Fibroblast of lung (primary cell): ENCODE measurements around the gene CCDC88C. TPM values are rescaled to one million over a fixed set of nuclear protein-coding genes. Genes with fewer than 3 reads are reported as not detected.

Source experiments
- DNase-seq, 2 donors: peaks; one replicate each; pipeline versions ENCODE4 v3.0.0 to v3.0.0-alpha.2; 2010; ENCODE audit warnings: low read depth in 2 of 2
- H2AFZ ChIP-seq: 2 replicates; pipeline ENCODE4 v1.5.1; 2012; ENCODE audit warnings: low read length, control low read depth, inconsistent platforms
- H3K27ac ChIP-seq: 2 replicates; pipeline ENCODE4 v1.5.1; 2011; ENCODE audit warnings: low read length, control low read depth; ENCODE audit not compliant: insufficient read depth
- H3K27me3 ChIP-seq: 2 replicates; pipeline ENCODE4 v1.5.1; 2011; ENCODE audit warnings: mild to moderate bottlenecking, low read length; ENCODE audit not compliant: control insufficient read depth, insufficient read depth
- H3K36me3 ChIP-seq: 2 replicates; pipeline ENCODE4 v1.5.1; 2011; ENCODE audit warnings: low read length; ENCODE audit not compliant: control insufficient read depth, insufficient read depth
- H3K4me1 ChIP-seq: 2 replicates; pipeline ENCODE4 v1.5.1; 2011; ENCODE audit warnings: low read length; ENCODE audit not compliant: control insufficient read depth, insufficient read depth; ENCODE audit errors: extremely low read depth
- H3K4me2 ChIP-seq: 2 replicates; pipeline ENCODE4 v1.5.1; 2011; ENCODE audit warnings: low read length, control low read depth; ENCODE audit not compliant: insufficient read depth; ENCODE audit errors: extremely low read depth
- H3K4me3 ChIP-seq, 4 experiments: fragments of 200-600 bp in 1 of 4; sonication (generic) in 1 of 4; replicated peaks in 1 of 4; 2 replicates each; pipeline ENCODE4 v1.5.1; 2011 to 2016; ENCODE audit warnings: low read length in 4 of 4, low read depth in 3 of 4, mild to moderate bottlenecking in 3 of 4, control low read depth in 2 of 4, inconsistent platforms in 1 of 4, mixed read lengths in 1 of 4; ENCODE audit not compliant: insufficient read depth in 1 of 4; ENCODE audit errors: control extremely low read depth in 1 of 4
- H3K79me2 ChIP-seq: 2 replicates; pipeline ENCODE4 v1.5.1; 2012; ENCODE audit warnings: mild to moderate bottlenecking, low read length, inconsistent platforms; ENCODE audit not compliant: control insufficient read depth, insufficient read depth
- H3K9ac ChIP-seq: 2 replicates; pipeline ENCODE4 v1.5.1; 2011; ENCODE audit warnings: mild to moderate bottlenecking, low read length, control low read depth; ENCODE audit not compliant: insufficient read depth
- H3K9me3 ChIP-seq: 2 replicates; pipeline ENCODE4 v1.5.1; 2012; ENCODE audit warnings: low read depth, low read length; ENCODE audit not compliant: control insufficient read depth, insufficient read depth
- H4K20me1 ChIP-seq: 2 replicates; pipeline ENCODE4 v1.5.1; 2011; ENCODE audit warnings: low read length; ENCODE audit not compliant: control insufficient read depth, insufficient read depth; ENCODE audit errors: extremely low read depth
- EZH2 ChIP-seq: IDR thresholded peaks from 2 replicates; pipeline ENCODE4 v1.5.1; 2012; ENCODE audit warnings: low read length, control low read depth, mild to moderate bottlenecking; ENCODE audit errors: missing control alignments
- polyA plus RNA-seq, 2 donors: library from polyadenylated mRNA; depleted of rRNA in 1 of 2; stranded (reverse) in 1 of 2; unstranded in 1 of 2; fragments of >200 nt; gene quantifications; 2 replicates each; pipeline ENCODE4 v1.2.1, GENCODE V29; 2011 to 2012; ENCODE audit warnings: missing spikeins in 1 of 2
- total RNA-seq: library from RNA; depleted of rRNA; stranded (reverse); fragments of >200 nt; gene quantifications from 2 replicates; pipeline ENCODE4 v1.2.1, GENCODE V29; 2014
- TF ChIP-seq, protein P1 (sequence below), 2 donors: IDR thresholded peaks in 1 of 2; conservative IDR thresholded peaks in 1 of 2; 1 replicate in 1 of 2; 2 replicates in 1 of 2; pipeline ENCODE4 v1.5.1; 2011 to 2012; ENCODE audit warnings: low read length in 2 of 2, control low read depth in 1 of 2, inconsistent platforms in 1 of 2, low read depth in 1 of 2, mild to moderate bottlenecking in 1 of 2

Gene CCDC88C
- total and polyA plus RNA-seq, 2 donors (not counting 1 experiment from before 2014, with no cell fraction given) = 0.02 to 0.17 TPM

DNA sequence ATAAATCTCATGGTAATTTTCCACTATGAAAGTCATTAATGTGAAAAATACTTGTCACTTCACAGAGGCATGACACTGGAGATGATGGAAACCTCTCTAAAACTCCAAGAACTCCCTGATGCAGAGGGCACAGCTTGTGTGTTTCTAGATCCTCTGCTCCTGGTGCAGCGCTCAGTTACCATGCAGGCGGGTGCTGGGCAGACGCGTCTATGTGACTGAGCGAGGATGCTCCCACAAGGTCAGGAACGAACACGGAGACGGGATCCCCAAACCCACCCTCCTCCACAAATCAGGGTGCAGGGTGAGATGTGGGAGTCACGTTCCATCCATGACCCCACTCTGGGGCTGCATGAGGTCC, 81.5 kb downstream of the CCDC88C start:
- Histone ChIP-seq H4K20me1 (no peaks in the 10 kb centered on the region), H3K27ac (no peak overlapping the region), H3K4me1 (no peaks in the 10 kb centered on the region), H2AFZ (no peak overlapping the region), H3K4me2 (no peak overlapping the region), H3K36me3 (no peaks in the 10 kb centered on the region), H3K4me3 (no peak overlapping the region), H3K79me2 (no peaks in the 10 kb centered on the region), H3K9ac (no peak overlapping the region), H3K27me3 (peaks cover 4% of the 10 kb centered on the region), H3K9me3 (no peaks in the 10 kb centered on the region)
- no peak for DNase-seq
- TF ChIP-seq EZH2 = no peak
- TF ChIP-seq, protein P1, sequence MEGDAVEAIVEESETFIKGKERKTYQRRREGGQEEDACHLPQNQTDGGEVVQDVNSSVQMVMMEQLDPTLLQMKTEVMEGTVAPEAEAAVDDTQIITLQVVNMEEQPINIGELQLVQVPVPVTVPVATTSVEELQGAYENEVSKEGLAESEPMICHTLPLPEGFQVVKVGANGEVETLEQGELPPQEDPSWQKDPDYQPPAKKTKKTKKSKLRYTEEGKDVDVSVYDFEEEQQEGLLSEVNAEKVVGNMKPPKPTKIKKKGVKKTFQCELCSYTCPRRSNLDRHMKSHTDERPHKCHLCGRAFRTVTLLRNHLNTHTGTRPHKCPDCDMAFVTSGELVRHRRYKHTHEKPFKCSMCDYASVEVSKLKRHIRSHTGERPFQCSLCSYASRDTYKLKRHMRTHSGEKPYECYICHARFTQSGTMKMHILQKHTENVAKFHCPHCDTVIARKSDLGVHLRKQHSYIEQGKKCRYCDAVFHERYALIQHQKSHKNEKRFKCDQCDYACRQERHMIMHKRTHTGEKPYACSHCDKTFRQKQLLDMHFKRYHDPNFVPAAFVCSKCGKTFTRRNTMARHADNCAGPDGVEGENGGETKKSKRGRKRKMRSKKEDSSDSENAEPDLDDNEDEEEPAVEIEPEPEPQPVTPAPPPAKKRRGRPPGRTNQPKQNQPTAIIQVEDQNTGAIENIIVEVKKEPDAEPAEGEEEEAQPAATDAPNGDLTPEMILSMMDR (conservative IDR thresholded peaks at IDR 0.05 in 1 of 2, IDR thresholded peaks at IDR 0.05 in 1 of 2; ENCODE audit: low read depth in 1 of 2, low read length in 2 of 2) = no peak

DNA sequence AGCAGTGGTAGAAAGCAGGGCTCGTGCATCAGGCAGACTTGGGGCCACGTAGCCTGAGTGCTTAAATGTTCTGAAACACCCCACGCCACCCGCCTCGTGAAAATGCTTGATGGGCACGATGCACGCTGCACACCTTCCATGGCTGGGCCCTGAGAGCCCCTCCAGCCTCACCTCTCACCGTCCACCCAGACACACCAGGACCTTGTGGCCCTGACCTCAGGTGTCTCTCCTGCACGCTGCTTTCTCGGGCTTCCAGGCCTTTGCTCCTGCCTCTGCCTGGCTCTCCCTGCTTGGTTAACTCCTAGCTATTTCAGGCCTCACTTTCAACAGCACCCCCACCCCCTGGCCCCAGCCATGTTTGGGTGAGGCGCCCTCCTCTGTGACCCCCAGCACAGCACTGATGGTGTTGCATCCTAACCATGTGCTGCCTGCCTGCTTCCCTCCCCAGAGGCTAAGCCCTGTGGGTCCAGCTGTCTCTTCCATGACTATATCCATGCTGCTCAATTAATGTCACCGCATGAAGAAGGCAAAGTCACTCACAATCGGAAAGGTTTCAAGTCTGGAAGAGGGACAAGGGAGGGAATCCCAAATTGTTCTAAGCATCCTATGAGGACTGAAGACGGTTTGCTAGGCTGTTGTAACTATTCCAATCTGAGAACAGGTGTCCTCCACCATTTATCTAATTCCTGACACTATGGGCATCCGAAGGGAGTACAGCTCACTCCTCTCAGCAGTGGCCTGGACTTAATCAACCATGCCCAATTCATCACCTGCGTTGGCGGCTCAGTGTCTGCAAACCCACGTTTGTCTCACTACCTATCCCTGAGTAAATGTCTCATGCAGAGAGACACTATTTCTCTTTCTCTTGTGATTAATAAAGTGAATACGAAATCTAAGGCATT, 82.2 kb downstream of the CCDC88C start:
- H3K4me1 ChIP-seq = no peaks in the 10 kb centered on the region
- no peaks in the 10 kb centered on the region for H3K9me3 ChIP-seq
- peaks cover 4% of the 10 kb centered on the region for H3K27me3 ChIP-seq
- no peaks in the 10 kb centered on the region for H3K79me2 ChIP-seq
- no peak overlapping the region for H3K9ac ChIP-seq
- no peak for DNase-seq
- TF ChIP-seq, protein P1 (conservative IDR thresholded peaks at IDR 0.05 in 1 of 2, IDR thresholded peaks at IDR 0.05 in 1 of 2; ENCODE audit: low read depth in 1 of 2, low read length in 2 of 2) = no peak
- TF ChIP-seq EZH2 = no peak
- no peak overlapping the region for H3K4me2 ChIP-seq
- no peak overlapping the region for H3K4me3 ChIP-seq
- H3K27ac ChIP-seq = no peak overlapping the region
- no peaks in the 10 kb centered on the region for H4K20me1 ChIP-seq
- no peaks in the 10 kb centered on the region for H3K36me3 ChIP-seq
- H2AFZ ChIP-seq = no peak overlapping the region

DNA sequence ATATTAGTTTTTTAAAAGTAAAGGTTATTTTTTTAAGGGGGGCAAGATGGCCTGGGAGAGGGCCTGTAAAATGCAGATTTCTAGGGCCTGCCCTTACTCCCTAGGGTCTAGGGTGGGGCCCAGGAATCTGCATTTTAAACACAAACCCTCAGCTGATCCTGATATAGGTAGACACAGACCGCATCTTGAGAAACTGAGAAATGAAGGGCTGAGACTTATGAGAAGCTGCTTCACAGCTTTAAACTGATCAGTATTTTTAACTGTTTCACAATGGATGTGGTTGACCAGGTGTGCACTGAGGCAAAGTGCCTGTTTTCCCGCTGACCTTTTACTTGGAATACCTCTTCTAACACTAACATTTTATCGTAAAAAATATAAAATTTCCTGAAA, 84.0 kb downstream of the CCDC88C start:
- H3K9ac ChIP-seq = no peak overlapping the region
- no peak for DNase-seq
- peaks cover 4% of the 10 kb centered on the region for H3K27me3 ChIP-seq
- TF ChIP-seq, protein P1 (conservative IDR thresholded peaks at IDR 0.05 in 1 of 2, IDR thresholded peaks at IDR 0.05 in 1 of 2; ENCODE audit: low read depth in 1 of 2, low read length in 2 of 2) = no peak
- no peak for TF ChIP-seq EZH2
- no peaks in the 10 kb centered on the region for H3K79me2 ChIP-seq
- H3K4me2 ChIP-seq = no peak overlapping the region
- no peak overlapping the region for H3K27ac ChIP-seq
- no peaks in the 10 kb centered on the region for H3K4me1 ChIP-seq
- no peak overlapping the region for H2AFZ ChIP-seq
- no peaks in the 10 kb centered on the region for H3K9me3 ChIP-seq
- no peaks in the 10 kb centered on the region for H3K36me3 ChIP-seq
- H4K20me1 ChIP-seq = no peaks in the 10 kb centered on the region
- H3K4me3 ChIP-seq = no peak overlapping the region
